Activated CD4-positive, alpha-beta T cell treated with anti-CD3 and anti-CD28 coated beads, Interleukin-2, amount 50 U/mL, for 1 hour (primary cell): ENCODE data around the gene CIC.

Experiments
- DNase-seq: peaks from one replicate; pipeline ENCODE4 v3.0.0-alpha.2; 2020

The CIC gene

GRCh38 chr19:42278452-42279154 is 9.6 kb downstream of the CIC start:
- DNase-seq = no peak

GRCh38 chr19:42279155-42279901 is 10.3 kb downstream of the CIC start:
- no peak for DNase-seq

GRCh38 chr19:42279902-42280814 is 11.1 kb downstream of the CIC start:
- peak; percentile 83 for DNase-seq

- DNase-seq = no peak
Measured at GRCh38 chr19:42280815-42281145, 11.7 kb downstream of the CIC start.

GRCh38 chr19:42281146-42281826 is 12.2 kb downstream of the CIC start:
- DNase-seq = no peak

- no peak for DNase-seq
Measured at GRCh38 chr19:42281827-42282762, 13.0 kb downstream of the CIC start.

- no peak for DNase-seq
Measured at GRCh38 chr19:42282819-42283187, 13.8 kb downstream of the CIC start.

- peak; percentile 95 for DNase-seq
Measured at GRCh38 chr19:42283188-42284065, 14.4 kb downstream of the CIC start.

- DNase-seq = peak; percentile 76
Measured at GRCh38 chr19:42284066-42284501, 15.0 kb downstream of the CIC start.

- DNase-seq = no peak
Measured at GRCh38 chr19:42284591-42285341, 15.7 kb downstream of the CIC start.

GRCh38 chr19:42285541-42285941 is 16.5 kb downstream of the CIC start:
- DNase-seq = no peak

GRCh38 chr19:42285988-42286348 is 16.9 kb downstream of the CIC start:
- no peak for DNase-seq

GRCh38 chr19:42286349-42287016 is 17.4 kb downstream of the CIC start:
- no peak for DNase-seq

GRCh38 chr19:42287017-42287826 is 18.2 kb downstream of the CIC start:
- no peak for DNase-seq

GRCh38 chr19:42287827-42288107 is 18.7 kb downstream of the CIC start:
- DNase-seq = no peak

GRCh38 chr19:42288387-42288786 is 19.3 kb downstream of the CIC start:
- DNase-seq = no peak

GRCh38 chr19:42288881-42289555 is 20.0 kb downstream of the CIC start:
- DNase-seq = no peak

- DNase-seq = no peak
Measured at GRCh38 chr19:42289556-42290041, 20.5 kb downstream of the CIC start.
